ES-I3 (cell line): ENCODE results near the gene VPS13C.
A peak's percentile ranks its signal among the peaks of the same experiment; 100 is the strongest.

Experiments used
- H3K36me3 ChIP-seq: 2 replicates; pipeline ENCODE4 v1.6.1; 2013; ENCODE audit warnings: mild to moderate bottlenecking, low read length, control low read depth, moderate library complexity; ENCODE audit not compliant: insufficient read depth
- H3K4me1 ChIP-seq: 2 replicates; pipeline ENCODE4 v1.6.1; 2013; ENCODE audit warnings: mild to moderate bottlenecking, control low read depth, low read length; ENCODE audit not compliant: insufficient read depth
- H3K9ac ChIP-seq: 2 replicates; pipeline ENCODE4 v1.6.1; 2013; ENCODE audit warnings: low read depth, mild to moderate bottlenecking, low read length, moderate library complexity
- H3K9me3 ChIP-seq: 2 replicates; pipeline ENCODE4 v1.6.1; 2013; ENCODE audit warnings: mild to moderate bottlenecking, low read length, moderate library complexity; ENCODE audit not compliant: control insufficient read depth, insufficient read depth

VPS13C gene

GRCh38 chr15:62089616-62090015 is 29.4 kb upstream of the VPS13C start:
- H3K9ac ChIP-seq = no peak overlapping the region
- no peaks in the 10 kb centered on the region for H3K9me3 ChIP-seq
- H3K4me1 ChIP-seq = no peaks in the 10 kb centered on the region; the same call in 1 of the 2 replicates
- no peaks in the 10 kb centered on the region for H3K36me3 ChIP-seq

DNA sequence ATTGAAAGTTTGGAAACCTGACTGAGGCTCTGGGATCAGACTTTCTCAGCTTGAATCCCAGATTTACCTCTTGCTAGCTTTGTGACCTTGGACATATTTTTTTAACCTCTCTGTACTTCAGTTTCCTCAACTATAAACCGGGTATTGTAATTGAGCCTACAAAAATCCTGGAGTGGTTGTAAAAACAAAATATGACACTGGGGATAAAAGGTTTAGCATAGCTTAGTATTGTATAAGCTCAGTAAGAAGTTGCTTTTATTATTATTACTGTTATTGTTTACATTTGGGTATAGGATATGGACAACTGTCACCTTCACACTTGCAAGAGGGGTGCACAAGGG is 28.1 kb upstream of the VPS13C start:
- H3K9ac ChIP-seq = no peak overlapping the region

GRCh38 chr15:62087671-62088352 is 27.6 kb upstream of the VPS13C start:
- Histone ChIP-seq H3K36me3 (no peaks in the 10 kb centered on the region), H3K9ac (no peak overlapping the region), H3K4me1 (no peaks in the 10 kb centered on the region; the same call in 1 of the 2 replicates), H3K9me3 (no peaks in the 10 kb centered on the region)

More for the DNA sequence above, 28.1 kb upstream of the VPS13C start:
- Histone ChIP-seq H3K4me1 (no peaks in the 10 kb centered on the region; the same call in 1 of the 2 replicates), H3K9me3 (no peaks in the 10 kb centered on the region), H3K36me3 (no peaks in the 10 kb centered on the region)

- Histone ChIP-seq H3K9me3 (0 out of 2 replicates have a peak, but pooled peaks cover 3% of the 10 kb centered on the region), H3K9ac (no peak overlapping the region), H3K4me1 (no peaks in the 10 kb centered on the region; the same call in 1 of the 2 replicates), H3K36me3 (no peaks in the 10 kb centered on the region)
These were observed 25.5 kb upstream of the VPS13C start for GRCh38 chr15:62085740-62086139.

GRCh38 chr15:62083194-62084154 is 23.2 kb upstream of the VPS13C start:
- no peaks in the 10 kb centered on the region for H3K36me3 ChIP-seq
- no peak overlapping the region for H3K9ac ChIP-seq
- no peaks in the 10 kb centered on the region; the same call in 1 of the 2 replicates for H3K4me1 ChIP-seq
- 0 out of 2 replicates have a peak, but pooled peaks cover 3% of the 10 kb centered on the region for H3K9me3 ChIP-seq

GRCh38 chr15:62079594-62079993 is 19.3 kb upstream of the VPS13C start:
- no peak overlapping the region for H3K9ac ChIP-seq
- H3K36me3 ChIP-seq = no peaks in the 10 kb centered on the region
- H3K9me3 ChIP-seq = 0 out of 2 replicates have a peak, but pooled peaks cover 3% of the 10 kb centered on the region
- H3K4me1 ChIP-seq = no peaks in the 10 kb centered on the region

GRCh38 chr15:62075595-62076277 is 15.5 kb upstream of the VPS13C start:
- Histone ChIP-seq H3K36me3 (no peaks in the 10 kb centered on the region), H3K9ac (no peak overlapping the region), H3K4me1 (no peaks in the 10 kb centered on the region), H3K9me3 (no peaks in the 10 kb centered on the region)

DNA sequence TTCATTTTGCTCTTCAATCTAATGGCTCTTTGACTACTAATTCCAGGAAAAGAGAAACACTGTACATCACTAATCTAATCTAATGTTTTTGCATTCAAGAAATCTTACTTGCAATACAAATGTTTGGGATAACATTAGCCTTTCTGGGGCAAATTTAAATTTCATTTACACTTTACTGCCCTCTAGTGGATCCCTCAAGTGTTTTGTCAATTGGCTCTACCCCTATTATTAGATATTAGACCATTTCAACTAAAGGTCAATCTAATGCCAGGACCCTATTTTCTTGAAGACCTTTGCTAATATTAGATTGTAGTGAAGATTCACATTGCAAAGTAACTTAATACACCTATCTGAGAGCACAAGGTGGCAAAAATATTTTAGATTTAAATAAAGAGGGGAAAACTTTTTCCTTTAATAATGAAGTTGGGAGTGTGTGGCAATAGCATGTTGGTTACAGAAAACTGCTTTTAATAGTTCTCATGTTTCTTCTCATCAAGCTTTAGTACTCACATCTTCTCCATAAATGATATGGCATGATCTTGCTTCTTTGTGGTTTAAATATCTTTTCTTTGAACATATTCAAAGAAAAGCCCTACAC is 11.6 kb upstream of the VPS13C start:
- no peaks in the 10 kb centered on the region for H3K4me1 ChIP-seq
- H3K9me3 ChIP-seq = no peaks in the 10 kb centered on the region
- no peaks in the 10 kb centered on the region for H3K36me3 ChIP-seq
- H3K9ac ChIP-seq = no peak overlapping the region

- Histone ChIP-seq H3K36me3 (no peaks in the 10 kb centered on the region), H3K9ac (no peak overlapping the region), H3K9me3 (no peaks in the 10 kb centered on the region), H3K4me1 (no peaks in the 10 kb centered on the region; the same call in 1 of the 2 replicates)
These were observed 9.3 kb upstream of the VPS13C start for GRCh38 chr15:62069551-62069950.

- H3K9ac ChIP-seq = peak overlapping the region; percentile 51; the same call in 1 of the 2 replicates
- H3K9me3 ChIP-seq = no peaks in the 10 kb centered on the region
- H3K4me1 ChIP-seq = no peaks in the 10 kb centered on the region; the same call in 1 of the 2 replicates
- no peaks in the 10 kb centered on the region for H3K36me3 ChIP-seq
These were observed 8.5 kb upstream of the VPS13C start for GRCh38 chr15:62068810-62069167.

DNA sequence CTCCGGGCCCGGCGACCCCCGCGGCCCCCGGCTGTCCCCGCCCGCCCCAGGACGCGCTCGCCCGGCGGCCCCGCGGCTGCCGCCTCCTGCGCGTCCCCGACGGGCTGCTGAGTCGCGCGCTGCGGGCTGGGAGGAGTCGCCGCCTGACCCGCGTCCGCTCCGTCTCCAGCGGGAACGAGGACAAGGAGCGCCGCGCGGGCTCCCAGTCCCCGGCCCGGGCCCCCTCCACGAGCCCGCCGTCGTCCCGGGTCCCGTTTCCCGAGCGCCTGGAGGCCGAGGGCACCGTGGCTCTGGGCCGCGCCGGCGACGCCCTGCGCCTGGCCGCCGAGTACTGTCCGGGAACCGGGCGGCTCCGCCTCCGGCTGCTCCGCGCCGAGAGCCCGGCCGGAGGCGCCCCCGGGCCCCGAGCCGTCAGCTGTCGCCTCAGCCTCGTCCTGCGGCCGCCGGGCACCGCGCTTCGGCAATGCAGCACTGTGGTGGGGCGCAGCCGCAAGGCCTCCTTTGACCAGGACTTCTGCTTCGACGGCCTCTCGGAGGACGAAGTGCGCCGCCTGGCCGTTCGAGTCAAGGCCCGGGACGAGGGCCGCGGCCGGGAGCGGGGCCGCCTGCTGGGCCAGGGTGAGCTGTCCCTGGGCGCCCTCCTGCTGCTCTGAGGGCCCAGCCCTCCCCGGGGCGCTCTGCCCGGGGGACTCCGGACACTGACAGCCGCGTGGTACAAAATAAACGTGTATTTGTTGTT is 8.0 kb upstream of the VPS13C start:
- H3K9ac ChIP-seq = peak overlapping the region; percentile 51; the same call in 1 of the 2 replicates
- no peaks in the 10 kb centered on the region for H3K36me3 ChIP-seq
- H3K9me3 ChIP-seq = no peaks in the 10 kb centered on the region
- H3K4me1 ChIP-seq = no peaks in the 10 kb centered on the region; the same call in 1 of the 2 replicates

- H3K9ac ChIP-seq = peak overlapping the region; percentile 34; the same call in 1 of the 2 replicates
- no peaks in the 10 kb centered on the region; the same call in 1 of the 2 replicates for H3K4me1 ChIP-seq
- no peaks in the 10 kb centered on the region for H3K36me3 ChIP-seq
- no peaks in the 10 kb centered on the region for H3K9me3 ChIP-seq
These were observed 7.3 kb upstream of the VPS13C start for GRCh38 chr15:62067448-62068044.
